ENCODE data around the gene COL6A3. TPM values are rescaled to one million over a fixed set of nuclear protein-coding genes. Genes with fewer than 3 reads are reported as not detected.

Gene COL6A3
- total RNA-seq, 4 donors from 2014 or later: 43.1 to 204 (median 62.4) TPM

DNA sequence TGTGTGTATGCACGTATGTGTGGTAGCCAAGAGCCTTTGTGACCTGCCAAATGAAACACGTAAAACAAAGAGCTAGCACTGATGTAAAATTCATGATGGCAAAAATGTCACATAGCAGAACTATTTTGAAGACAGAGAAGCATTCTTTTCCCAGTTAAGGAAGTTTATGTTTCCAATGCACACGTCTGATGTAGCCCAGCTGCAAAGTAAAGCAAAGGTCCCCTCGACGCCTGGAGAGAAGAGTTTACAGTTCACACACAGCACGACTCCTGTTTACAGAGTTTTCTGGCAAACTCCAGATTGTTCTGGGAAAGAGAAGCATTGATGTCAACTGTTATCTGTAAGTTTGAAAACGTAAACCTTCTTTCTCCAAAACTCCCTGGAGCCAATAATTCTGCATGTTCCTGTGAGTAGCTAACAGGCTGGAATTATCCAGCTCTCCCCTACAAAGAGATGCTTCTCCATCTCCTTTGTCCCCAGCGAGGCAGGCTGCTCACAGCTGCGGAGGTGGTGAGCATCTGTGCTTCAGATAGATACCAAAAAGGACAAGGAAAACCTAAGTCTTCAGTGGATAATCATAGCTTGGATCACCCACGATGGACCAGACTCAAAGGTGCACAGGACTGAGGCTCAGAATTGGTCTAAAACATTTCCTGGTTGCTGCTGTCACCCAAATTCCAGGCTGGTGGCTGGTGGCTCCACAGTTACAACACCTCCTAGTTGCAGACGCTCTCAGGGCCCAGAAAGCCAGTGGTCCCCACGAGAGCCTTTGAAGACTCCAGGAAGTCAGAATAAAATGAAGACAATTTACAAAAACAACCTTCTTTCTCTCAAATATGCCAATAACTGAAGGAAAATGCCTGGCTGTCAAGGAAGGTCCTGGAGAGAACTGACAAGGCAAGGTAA is 87.4 kb downstream of the COL6A3 start:
- 64 to 70% methylated on average over 12 of the region's 12 CpGs for WGBS, 2 donors
- H3K4me3 ChIP-seq (ENCODE audit: low read depth, poor library complexity, severe bottlenecking): no peak overlapping the region
- TF ChIP-seq, protein P1, sequence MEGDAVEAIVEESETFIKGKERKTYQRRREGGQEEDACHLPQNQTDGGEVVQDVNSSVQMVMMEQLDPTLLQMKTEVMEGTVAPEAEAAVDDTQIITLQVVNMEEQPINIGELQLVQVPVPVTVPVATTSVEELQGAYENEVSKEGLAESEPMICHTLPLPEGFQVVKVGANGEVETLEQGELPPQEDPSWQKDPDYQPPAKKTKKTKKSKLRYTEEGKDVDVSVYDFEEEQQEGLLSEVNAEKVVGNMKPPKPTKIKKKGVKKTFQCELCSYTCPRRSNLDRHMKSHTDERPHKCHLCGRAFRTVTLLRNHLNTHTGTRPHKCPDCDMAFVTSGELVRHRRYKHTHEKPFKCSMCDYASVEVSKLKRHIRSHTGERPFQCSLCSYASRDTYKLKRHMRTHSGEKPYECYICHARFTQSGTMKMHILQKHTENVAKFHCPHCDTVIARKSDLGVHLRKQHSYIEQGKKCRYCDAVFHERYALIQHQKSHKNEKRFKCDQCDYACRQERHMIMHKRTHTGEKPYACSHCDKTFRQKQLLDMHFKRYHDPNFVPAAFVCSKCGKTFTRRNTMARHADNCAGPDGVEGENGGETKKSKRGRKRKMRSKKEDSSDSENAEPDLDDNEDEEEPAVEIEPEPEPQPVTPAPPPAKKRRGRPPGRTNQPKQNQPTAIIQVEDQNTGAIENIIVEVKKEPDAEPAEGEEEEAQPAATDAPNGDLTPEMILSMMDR (IDR thresholded peaks at IDR 0.05): no peak
- TF ChIP-seq POLR2A (IDR thresholded peaks at IDR 0.05): no peak
- DNase-seq (ENCODE audit: low spot score in 2 of 2): no peak
- intact Hi-C loops (cut with DNase I; ENCODE audit: low total_unique reads): no loop called here

DNA sequence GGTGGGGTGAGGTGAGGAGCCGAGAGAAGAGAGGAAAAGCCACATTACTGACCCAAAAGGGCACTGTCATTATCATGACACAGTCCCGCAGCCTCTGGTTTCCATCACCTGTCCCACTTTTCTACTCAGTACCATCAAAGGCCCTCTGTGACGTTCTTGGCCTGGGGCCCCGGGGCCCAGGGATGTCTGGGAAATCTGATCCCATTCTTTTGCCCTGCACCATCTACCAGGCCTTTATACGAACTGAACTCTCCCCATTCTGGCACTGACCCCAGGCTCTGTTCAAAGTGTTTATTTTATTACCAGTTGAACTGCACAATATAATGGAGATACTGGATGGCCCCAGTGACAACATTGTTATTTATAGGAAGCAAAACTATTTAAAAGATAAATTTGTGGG is 89.1 kb downstream of the COL6A3 start:
- intact Hi-C loops (cut with DNase I; ENCODE audit: low total_unique reads): no loop called here
- WGBS, 2 donors: 73 to 78% methylated on average over 5 of the region's 5 CpGs
- DNase-seq (ENCODE audit: low spot score in 2 of 2): no peak
- TF ChIP-seq, protein P1 (IDR thresholded peaks at IDR 0.05): no peak
- TF ChIP-seq POLR2A (IDR thresholded peaks at IDR 0.05): no peak
- no peak overlapping the region for H3K4me3 ChIP-seq (ENCODE audit: low read depth, poor library complexity, severe bottlenecking)

DNA sequence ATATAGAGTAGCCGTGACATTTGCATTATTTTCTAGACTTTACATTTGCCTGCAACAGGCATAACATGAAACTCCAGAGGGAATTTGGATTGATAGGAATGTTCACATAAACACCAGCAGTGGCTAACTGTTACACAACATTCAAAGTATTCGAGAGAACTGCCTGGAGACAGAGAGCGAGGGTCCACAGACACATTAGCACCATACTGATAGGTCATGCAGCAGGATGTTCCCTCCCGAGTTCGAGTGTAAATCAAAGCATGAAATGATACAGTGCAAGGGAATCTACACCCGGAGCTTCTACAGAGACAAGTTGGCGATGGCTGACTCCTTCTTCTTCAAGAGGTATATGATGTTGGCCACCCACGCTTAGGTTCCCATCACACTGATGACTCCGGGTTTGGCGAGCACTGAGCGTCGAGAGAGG is 89.5 kb downstream of the COL6A3 start:
- DNase-seq (ENCODE audit: low spot score in 2 of 2): no peak
- no peak overlapping the region for H3K4me3 ChIP-seq (ENCODE audit: low read depth, poor library complexity, severe bottlenecking)
- 84 to 87% methylated on average over 12 of the region's 12 CpGs for WGBS, 2 donors
- no peak for TF ChIP-seq POLR2A (IDR thresholded peaks at IDR 0.05)
- TF ChIP-seq, protein P1 (IDR thresholded peaks at IDR 0.05): no peak
- intact Hi-C loops (cut with DNase I; ENCODE audit: low total_unique reads): no loop called here

DNA sequence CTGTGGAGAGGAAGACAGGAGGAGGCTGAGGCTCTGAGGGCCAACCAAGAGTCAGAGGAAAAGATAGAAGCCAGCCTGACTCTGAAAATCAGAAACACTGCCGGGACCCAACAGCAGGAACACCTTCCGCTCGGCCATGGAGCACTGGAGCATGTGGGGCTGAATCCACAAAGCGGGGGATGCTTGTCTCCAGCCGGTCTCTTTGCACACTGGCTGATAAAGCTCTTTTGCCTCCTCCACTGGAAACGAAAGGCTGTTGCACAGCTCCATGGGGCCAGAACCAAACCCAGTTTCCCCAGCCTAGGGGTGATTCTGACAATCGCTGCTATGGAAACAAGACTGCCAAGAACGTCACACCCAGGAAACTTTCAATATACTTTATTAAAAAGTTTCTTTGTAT is 90.3 kb downstream of the COL6A3 start:
- TF ChIP-seq, protein P1 (IDR thresholded peaks at IDR 0.05): no peak
- no peak for TF ChIP-seq POLR2A (IDR thresholded peaks at IDR 0.05)
- intact Hi-C loops (cut with DNase I; ENCODE audit: low total_unique reads): no loop called here
- no peak for DNase-seq (ENCODE audit: low spot score in 2 of 2)
- no peak overlapping the region for H3K4me3 ChIP-seq (ENCODE audit: low read depth, poor library complexity, severe bottlenecking)
- 69 to 76% methylated on average over 8 of the region's 8 CpGs for WGBS, 2 donors

DNA sequence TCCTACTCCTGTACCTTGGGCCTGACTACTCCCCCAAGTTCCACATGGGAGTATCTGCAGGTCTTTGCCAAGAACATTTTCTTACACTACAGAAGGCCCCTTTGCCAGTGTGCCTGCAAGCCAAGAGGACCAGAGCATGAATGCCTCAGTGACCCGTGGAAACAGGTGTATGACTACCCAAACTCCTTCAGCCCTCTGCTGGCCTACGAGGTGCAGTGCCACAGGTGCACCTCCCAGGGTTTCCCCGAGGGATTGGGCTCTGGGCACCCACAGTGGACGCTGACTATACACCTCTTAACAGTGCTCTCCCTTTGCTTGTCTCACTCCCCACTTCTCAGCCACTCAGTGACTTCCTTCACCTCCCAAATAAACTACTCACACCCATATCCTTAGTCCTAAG is 91.4 kb downstream of the COL6A3 start:
- H3K4me3 ChIP-seq (ENCODE audit: low read depth, poor library complexity, severe bottlenecking): no peak overlapping the region
- no peak for DNase-seq (ENCODE audit: low spot score in 2 of 2)
- intact Hi-C loops (cut with DNase I; ENCODE audit: low total_unique reads): no loop called here
- 77 to 80% methylated on average over 4 of the region's 4 CpGs for WGBS, 2 donors
- TF ChIP-seq POLR2A (IDR thresholded peaks at IDR 0.05): no peak
- TF ChIP-seq, protein P1 (IDR thresholded peaks at IDR 0.05): no peak

Data from lower leg skin (tissue), 4 donors.